ENCODE measurements around the gene KTN1. TPM values are rescaled to one million over a fixed set of nuclear protein-coding genes. Genes with fewer than 3 reads are reported as not detected.

KTN1 gene
- total RNA-seq, 2 experiments from 2014 or later: 110 to 111 TPM

GRCh38 chr14:55645845-55646832 is 66.1 kb downstream of the KTN1 start:
- Mint-ChIP-seq H3K9me3 (no peaks in the 10 kb centered on the region), H3K4me1 (peaks cover 13% of the 10 kb centered on the region), H3K27me3 (no peaks in the 10 kb centered on the region), H3K36me3 (peaks cover 20% of the 10 kb centered on the region), H3K27ac (no peak overlapping the region), H3K4me3 (no peak overlapping the region)
- no peak for ATAC-seq (ENCODE audit: low read depth)
- POLR2A ChIA-PET: no interaction called here
- no peak for DNase-seq

DNA sequence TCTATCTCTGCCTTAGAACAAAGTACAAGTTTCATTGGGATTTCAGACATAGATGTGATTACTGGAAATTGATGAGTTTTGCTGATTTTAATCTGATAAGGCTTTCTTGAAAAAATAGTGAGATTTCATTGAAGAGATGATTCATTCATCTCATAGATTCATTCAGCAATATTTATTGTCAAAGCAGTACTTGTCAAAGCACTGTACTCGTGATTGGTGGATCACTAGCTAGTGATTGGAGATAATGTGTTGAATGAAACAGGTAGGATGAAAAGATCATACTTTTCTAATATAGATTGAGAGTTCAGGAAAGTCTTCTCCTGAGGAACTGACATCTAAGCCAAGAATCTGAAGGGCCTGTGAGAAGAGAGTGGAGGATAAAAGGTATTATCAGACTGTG is 71.0 kb downstream of the KTN1 start:
- H3K36me3 Mint-ChIP-seq: peaks cover 26% of the 10 kb centered on the region
- ATAC-seq (ENCODE audit: low read depth): no peak
- no peak overlapping the region for H3K4me3 Mint-ChIP-seq
- H3K27me3 Mint-ChIP-seq: no peaks in the 10 kb centered on the region
- no peak overlapping the region for H3K27ac Mint-ChIP-seq
- POLR2A ChIA-PET: no interaction called here
- no peak for DNase-seq
- no peaks in the 10 kb centered on the region for H3K4me1 Mint-ChIP-seq
- no peaks in the 10 kb centered on the region for H3K9me3 Mint-ChIP-seq

DNA sequence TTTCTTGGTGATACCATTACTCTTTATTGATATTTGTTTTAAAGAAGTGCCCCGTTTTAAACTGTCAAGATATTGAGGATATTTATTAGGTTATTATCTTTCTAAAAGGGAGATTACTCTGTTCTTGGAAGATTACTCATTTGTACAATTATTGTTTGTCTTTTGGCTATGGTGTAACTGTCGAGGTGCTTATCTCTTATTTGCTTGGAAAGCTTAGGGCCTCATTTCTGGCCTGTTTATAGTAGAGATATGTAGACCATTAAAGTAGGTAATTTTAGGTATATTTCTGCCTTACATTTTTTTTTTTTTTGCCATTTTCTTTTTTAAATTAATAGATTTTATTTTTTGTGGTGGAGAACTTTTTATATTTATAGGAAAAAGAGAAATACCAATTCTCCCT is 74.2 kb downstream of the KTN1 start:
- POLR2A ChIA-PET: no interaction called here
- DNase-seq: no peak
- ATAC-seq (ENCODE audit: low read depth): no peak
- no peaks in the 10 kb centered on the region for H3K9me3 Mint-ChIP-seq
- H3K27me3 Mint-ChIP-seq: no peaks in the 10 kb centered on the region
- H3K4me1 Mint-ChIP-seq: no peaks in the 10 kb centered on the region
- H3K27ac Mint-ChIP-seq: no peak overlapping the region
- no peak overlapping the region for H3K4me3 Mint-ChIP-seq
- peaks cover 25% of the 10 kb centered on the region for H3K36me3 Mint-ChIP-seq

GRCh38 chr14:55661029-55661428 is 81.0 kb downstream of the KTN1 start:
- Mint-ChIP-seq H3K9me3 (no peaks in the 10 kb centered on the region), H3K4me3 (no peak overlapping the region), H3K4me1 (peaks cover 9% of the 10 kb centered on the region), H3K27ac (no peak overlapping the region), H3K27me3 (no peaks in the 10 kb centered on the region), H3K36me3 (peaks cover 33% of the 10 kb centered on the region)
- POLR2A ChIA-PET: no interaction called here
- DNase-seq: no peak
- no peak for ATAC-seq (ENCODE audit: low read depth)

- POLR2A ChIA-PET: no interaction called here
- Mint-ChIP-seq H3K27ac (no peak overlapping the region), H3K36me3 (peaks cover 32% of the 10 kb centered on the region), H3K4me1 (peaks cover 9% of the 10 kb centered on the region), H3K27me3 (no peaks in the 10 kb centered on the region), H3K9me3 (no peaks in the 10 kb centered on the region), H3K4me3 (no peak overlapping the region)
- DNase-seq: no peak
- no peak for ATAC-seq (ENCODE audit: low read depth)
Measured at GRCh38 chr14:55662752-55663151, 82.7 kb downstream of the KTN1 start.

DNA sequence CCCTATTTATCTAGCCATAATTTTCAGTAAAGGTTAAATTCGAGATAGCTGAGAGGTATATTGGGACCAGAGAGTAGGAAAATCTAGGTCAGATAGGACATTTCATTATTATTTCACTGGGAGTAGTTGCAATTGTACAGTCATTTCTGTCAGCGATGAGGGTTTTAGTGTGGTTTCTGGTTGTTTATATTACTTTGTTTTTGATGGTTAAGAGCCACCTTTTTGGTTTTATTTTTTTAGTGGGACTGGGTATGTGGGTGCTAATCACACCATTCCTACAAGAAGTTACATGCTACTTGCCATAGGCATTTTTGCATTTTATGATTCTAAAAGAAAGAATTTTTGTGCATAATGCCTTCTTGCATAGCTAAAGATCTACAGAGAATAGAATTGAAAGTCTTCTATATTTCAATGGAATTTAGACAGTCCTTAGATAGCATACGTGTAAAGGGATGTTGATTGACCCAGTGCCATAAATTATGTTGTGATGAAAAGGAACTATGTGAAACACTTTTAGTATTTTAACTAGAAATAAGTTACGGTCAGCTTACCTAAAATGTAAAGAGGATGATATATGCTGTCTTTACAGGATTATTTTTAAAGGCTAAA is 85.2 kb downstream of the KTN1 start:
- H3K27me3 Mint-ChIP-seq: no peaks in the 10 kb centered on the region
- peaks cover 32% of the 10 kb centered on the region for H3K36me3 Mint-ChIP-seq
- POLR2A ChIA-PET: no interaction called here
- no peak for DNase-seq
- no peak overlapping the region for H3K27ac Mint-ChIP-seq
- H3K4me3 Mint-ChIP-seq: no peak overlapping the region
- H3K4me1 Mint-ChIP-seq: peaks cover 9% of the 10 kb centered on the region
- no peaks in the 10 kb centered on the region for H3K9me3 Mint-ChIP-seq
- no peak for ATAC-seq (ENCODE audit: low read depth)

GRCh38 chr14:55667801-55668200 is 87.8 kb downstream of the KTN1 start:
- no peak overlapping the region for H3K27ac Mint-ChIP-seq
- no peaks in the 10 kb centered on the region for H3K27me3 Mint-ChIP-seq
- peaks cover 9% of the 10 kb centered on the region for H3K4me1 Mint-ChIP-seq
- H3K36me3 Mint-ChIP-seq: peaks cover 25% of the 10 kb centered on the region
- POLR2A ChIA-PET: no interaction called here
- DNase-seq: no peak
- ATAC-seq (ENCODE audit: low read depth): no peak
- no peak overlapping the region for H3K4me3 Mint-ChIP-seq
- H3K9me3 Mint-ChIP-seq: no peaks in the 10 kb centered on the region

- ATAC-seq (ENCODE audit: low read depth) (no peak), DNase-seq (no peak)
- Mint-ChIP-seq H3K9me3 (no peaks in the 10 kb centered on the region), H3K27ac (no peak overlapping the region), H3K4me3 (no peak overlapping the region), H3K36me3 (peaks cover 11% of the 10 kb centered on the region), H3K27me3 (no peaks in the 10 kb centered on the region), H3K4me1 (no peaks in the 10 kb centered on the region)
- POLR2A ChIA-PET: no interaction called here
Measured at GRCh38 chr14:55671641-55672040, 91.6 kb downstream of the KTN1 start.

DNA sequence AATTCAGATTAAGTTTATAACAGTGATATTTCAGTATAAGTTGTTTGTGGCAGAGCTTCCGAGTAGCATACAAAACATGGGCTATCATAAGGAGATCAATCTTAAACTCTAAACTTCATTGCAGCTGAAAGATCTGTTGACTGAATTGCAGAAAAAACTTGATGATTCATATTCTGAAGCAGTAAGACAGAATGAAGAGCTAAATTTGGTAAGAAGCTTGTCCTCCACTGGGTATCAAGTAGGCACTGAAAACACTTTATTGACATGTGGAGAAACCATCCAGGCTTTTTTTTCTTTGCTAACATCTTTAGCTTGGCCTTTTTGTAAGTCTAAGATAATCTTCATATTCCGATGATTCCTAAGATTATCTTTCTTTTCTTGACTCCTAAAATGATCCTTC is 93.0 kb downstream of the KTN1 start:
- Mint-ChIP-seq H3K27ac (no peak overlapping the region), H3K4me1 (no peaks in the 10 kb centered on the region), H3K36me3 (peaks cover 12% of the 10 kb centered on the region), H3K4me3 (no peak overlapping the region), H3K27me3 (no peaks in the 10 kb centered on the region), H3K9me3 (no peaks in the 10 kb centered on the region)
- ATAC-seq (ENCODE audit: low read depth): no peak
- POLR2A ChIA-PET: no interaction called here
- no peak for DNase-seq

DNA sequence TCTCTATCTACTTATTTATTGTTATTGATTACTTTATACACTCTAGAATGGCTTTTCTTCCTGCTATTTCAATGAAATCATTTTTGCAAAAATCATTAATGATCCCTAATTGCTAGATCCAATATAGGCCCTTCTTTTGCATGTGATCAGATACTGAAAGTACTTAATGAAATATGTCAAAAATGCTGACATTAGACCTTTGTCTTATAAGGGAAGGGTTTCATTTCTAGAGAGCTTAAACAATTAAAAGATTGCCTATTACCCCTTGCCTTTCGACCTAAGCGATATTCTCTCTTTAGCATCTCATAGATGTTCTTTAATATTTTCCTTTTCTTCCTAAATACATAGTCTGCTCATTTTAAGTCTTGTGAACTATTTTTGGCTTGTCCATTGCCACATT is 101.1 kb downstream of the KTN1 start:
- H3K27ac Mint-ChIP-seq: no peak overlapping the region
- H3K9me3 Mint-ChIP-seq: no peaks in the 10 kb centered on the region
- POLR2A ChIA-PET: no interaction called here

DNA sequence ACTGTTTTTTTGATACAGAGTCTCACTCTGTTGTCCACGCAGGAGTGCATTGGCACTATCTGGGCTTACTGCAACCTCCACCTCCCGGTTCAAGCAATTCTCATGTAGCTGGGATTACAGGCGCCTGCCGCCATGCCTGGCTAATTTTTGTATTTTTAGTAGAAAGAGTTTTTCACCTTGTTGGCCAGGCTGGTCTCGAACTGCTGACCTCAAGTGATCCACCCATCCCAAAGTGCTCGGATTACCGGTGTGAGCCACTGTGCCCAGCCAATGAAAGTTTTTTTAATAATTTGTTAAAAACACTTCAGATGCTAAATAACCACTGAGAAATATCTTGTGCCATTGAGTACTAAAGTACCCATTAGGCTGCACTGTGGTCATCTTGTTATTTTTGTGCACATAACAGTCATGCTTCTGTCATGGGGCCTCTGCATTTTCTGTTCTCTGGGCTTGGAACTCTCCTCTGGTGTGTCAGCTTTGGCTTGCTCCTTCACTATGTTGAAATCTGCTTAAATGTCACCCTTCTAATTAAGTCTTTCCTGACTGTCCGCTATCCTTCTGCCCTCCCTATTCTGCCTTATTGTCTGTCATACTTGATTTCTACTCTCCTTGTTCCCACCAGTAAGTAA is 105.1 kb downstream of the KTN1 start:
- no peak for ATAC-seq (ENCODE audit: low read depth)
- Mint-ChIP-seq H3K4me3 (no peak overlapping the region), H3K4me1 (peaks cover 1% of the 10 kb centered on the region), H3K27ac (peak overlapping the region; percentile 13), H3K36me3 (peaks cover 20% of the 10 kb centered on the region), H3K9me3 (no peaks in the 10 kb centered on the region), H3K27me3 (no peaks in the 10 kb centered on the region)
- POLR2A ChIA-PET: no interaction called here
- no peak for DNase-seq

More for the DNA sequence above, 101.1 kb downstream of the KTN1 start:
- no peaks in the 10 kb centered on the region for H3K4me1 Mint-ChIP-seq
- DNase-seq (no peak), ATAC-seq (ENCODE audit: low read depth) (no peak)
- no peaks in the 10 kb centered on the region for H3K27me3 Mint-ChIP-seq
- peaks cover 26% of the 10 kb centered on the region for H3K36me3 Mint-ChIP-seq
- H3K4me3 Mint-ChIP-seq: no peak overlapping the region

- peaks cover 1% of the 10 kb centered on the region for H3K4me1 Mint-ChIP-seq
- POLR2A ChIA-PET: no interaction called here
- peaks cover 19% of the 10 kb centered on the region for H3K36me3 Mint-ChIP-seq
- H3K9me3 Mint-ChIP-seq: no peaks in the 10 kb centered on the region
- no peak overlapping the region for H3K27ac Mint-ChIP-seq
- DNase-seq (no peak), ATAC-seq (ENCODE audit: low read depth) (no peak)
- H3K4me3 Mint-ChIP-seq: no peak overlapping the region
- H3K27me3 Mint-ChIP-seq: no peaks in the 10 kb centered on the region
Measured at GRCh38 chr14:55686713-55687112, 106.7 kb downstream of the KTN1 start.

DNA sequence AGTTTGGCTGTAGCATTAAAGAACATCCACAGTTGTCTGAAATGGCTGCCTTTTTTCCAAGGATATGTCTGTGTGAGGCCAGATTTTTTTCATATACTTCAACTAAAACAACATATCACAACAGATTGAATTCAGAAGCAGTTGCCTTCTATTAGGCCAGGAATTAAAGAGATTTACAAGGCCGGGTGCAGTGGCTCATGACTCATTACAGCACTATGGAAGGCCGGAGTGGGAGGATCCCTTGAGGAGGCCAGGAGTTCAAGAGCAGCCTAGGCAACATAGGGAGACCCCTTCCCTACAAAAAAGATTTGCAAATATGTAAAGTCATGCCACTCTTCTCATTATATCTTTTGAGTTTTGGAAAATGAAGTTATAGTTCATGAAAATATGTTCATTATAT is 108.6 kb downstream of the KTN1 start:
- Mint-ChIP-seq H3K27me3 (no peaks in the 10 kb centered on the region), H3K36me3 (peaks cover 15% of the 10 kb centered on the region), H3K27ac (no peak overlapping the region), H3K4me3 (no peak overlapping the region), H3K9me3 (no peaks in the 10 kb centered on the region), H3K4me1 (peaks cover 1% of the 10 kb centered on the region)
- no peak for DNase-seq
- POLR2A ChIA-PET: no interaction called here
- ATAC-seq (ENCODE audit: low read depth): no peak

Data from activated naive CD8-positive, alpha-beta T cell treated with anti-CD3 and anti-CD28 coated beads, Interleukin-2, amount 10 ng/mL, durations not matched to agents 7 days and 5 days (primary cell).